Superior temporal gyrus (tissue), 1 donor: ENCODE measurements around the gene KCTD18.

Source experiments
- DNase-seq: peaks from one replicate; pipeline ENCODE4 v3.0.0-alpha.2; 2016; ENCODE audit errors: extremely low spot score

Gene KCTD18

GRCh38 chr2:200484934-200485333 lies 24.9 kb downstream of the KCTD18 start:
- DNase-seq, result no peak

- no peak for DNase-seq
Observed at GRCh38 chr2:200483729-200484198, 26.1 kb downstream of the KCTD18 start.

DNA sequence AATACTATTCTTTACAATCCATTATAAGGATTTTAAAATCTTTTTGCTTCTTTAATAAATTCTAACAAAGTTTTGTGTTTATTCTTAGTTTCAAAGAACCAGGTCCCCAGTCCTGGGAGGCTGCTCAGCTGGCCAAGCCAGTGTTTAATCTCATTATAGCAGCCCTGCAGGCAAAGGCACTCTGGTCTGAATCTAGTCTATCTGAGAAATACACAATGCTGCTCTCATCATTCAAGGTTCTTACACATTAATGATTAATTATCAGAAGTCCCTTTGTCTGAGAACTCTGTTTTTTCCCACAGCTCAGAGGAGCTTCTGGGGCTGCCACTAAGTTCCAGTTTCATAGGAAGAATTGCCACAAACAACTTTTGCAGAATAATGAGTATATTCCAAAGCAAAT lies 27.7 kb downstream of the KCTD18 start:
- no peak for DNase-seq

DNA sequence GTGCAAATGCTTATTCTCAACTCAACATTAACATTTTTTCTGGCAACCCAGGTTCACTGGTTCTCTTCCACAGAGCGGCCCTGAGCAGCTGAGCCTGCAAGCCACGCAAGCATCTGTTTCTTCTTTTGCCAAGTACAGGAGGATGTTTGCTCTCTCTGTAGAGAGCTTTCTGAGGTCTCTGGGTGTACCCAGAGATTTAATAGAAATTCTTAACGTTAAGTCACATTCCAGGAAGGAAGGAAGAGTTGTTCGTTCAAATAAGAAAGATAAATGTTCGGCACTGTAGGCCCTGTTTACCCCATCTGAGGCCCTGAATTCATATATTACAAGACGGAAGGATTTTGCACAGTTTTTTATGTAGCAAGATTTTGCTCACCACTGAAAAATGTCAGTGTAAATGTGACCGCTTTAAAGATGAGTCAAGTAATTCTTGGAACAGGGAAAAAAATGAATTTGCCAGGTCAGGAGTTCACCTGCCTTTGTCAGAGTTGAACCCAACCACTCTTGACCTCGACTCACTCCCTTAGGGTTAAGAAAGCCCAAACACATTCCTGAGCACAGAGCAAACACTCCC lies 30.1 kb downstream of the KCTD18 start:
- DNase-seq, result no peak

- DNase-seq, result peak; percentile 75
Observed at GRCh38 chr2:200477667-200478131, 32.2 kb downstream of the KCTD18 start.

DNA sequence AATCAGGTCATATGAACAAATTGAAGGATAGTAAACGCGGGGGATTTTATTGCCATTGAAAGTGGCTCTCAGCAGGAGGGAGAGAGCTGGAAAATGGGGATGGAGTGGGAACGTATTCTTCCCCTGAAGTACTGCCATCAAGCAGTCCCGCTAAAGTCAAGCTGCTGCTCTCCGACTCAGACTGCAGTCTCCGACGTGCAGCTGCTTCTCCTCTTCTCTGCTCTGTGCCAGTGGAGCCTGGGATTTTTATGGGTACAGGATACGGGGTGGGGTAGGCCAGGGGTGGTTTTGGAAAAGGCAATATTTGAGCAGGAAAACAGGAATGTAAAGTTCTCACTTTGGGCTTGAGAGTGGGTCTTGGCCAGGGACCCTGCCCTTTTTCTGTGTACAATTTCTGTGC lies 33.0 kb downstream of the KCTD18 start:
- no peak for DNase-seq

- no peak for DNase-seq
Observed at GRCh38 chr2:200475795-200476194, 34.1 kb downstream of the KCTD18 start.

DNA sequence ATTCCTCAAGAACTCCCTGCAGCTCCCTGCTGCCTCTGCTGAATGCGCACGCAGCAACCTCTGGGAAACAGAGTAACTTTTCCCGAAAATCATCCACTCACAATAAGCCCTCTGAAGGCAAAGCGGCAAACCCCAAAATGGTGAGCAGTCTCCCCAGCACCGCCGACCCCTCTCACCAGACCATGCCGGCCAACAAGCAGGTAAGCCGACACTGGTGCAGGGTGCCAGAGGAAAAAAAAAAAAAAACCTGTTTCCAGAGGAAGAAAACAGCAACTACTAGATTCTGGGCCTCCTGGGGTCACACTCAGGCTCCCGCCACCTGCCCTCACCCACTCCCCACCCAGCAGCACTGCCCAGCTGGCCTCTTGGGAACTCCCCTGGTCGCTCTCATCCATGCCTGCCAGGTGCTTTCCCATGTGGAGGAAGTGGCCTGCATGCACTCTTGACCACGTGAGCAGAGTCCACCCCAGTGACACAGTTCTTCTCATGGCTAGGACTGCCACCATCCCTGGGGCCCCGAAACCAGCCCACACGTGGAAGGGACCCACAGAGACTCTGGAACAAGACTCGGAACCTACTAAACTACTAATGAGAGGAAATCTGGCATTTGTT lies 36.9 kb downstream of the KCTD18 start:
- no peak for DNase-seq

DNA sequence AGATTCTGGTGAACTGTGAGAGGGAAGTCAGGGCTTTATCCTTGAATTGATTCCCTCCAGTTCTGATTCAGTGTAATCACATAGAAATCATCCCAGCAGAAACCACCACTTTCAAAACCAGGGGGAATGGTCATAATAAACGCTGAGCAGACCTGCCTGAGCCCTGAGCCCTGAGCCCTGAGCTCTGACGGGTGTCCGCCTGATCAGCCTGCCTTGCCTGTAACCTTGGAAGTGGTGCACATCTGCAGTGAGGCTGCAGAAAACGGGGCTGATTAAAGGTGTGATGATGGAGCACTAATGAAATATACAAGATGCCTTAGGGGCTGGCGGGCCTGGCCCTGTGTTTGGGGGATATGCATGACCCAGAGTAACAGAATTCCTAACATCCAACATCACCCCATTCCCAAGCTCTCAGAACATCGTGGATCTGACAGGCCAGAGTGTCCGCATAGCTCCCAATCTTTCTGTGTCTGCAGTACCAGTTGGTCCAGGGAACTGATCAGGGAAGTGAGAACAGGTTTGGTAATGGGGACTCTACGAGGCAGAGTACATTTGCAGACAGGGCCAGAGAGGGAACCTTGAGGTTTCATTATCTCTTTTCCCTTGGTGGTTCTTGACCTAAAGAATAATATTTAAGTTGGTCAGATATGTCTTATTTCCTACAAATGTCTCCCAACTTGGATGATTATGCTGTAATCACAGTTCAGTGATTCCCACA lies 37.8 kb downstream of the KCTD18 start:
- no peak for DNase-seq

DNA sequence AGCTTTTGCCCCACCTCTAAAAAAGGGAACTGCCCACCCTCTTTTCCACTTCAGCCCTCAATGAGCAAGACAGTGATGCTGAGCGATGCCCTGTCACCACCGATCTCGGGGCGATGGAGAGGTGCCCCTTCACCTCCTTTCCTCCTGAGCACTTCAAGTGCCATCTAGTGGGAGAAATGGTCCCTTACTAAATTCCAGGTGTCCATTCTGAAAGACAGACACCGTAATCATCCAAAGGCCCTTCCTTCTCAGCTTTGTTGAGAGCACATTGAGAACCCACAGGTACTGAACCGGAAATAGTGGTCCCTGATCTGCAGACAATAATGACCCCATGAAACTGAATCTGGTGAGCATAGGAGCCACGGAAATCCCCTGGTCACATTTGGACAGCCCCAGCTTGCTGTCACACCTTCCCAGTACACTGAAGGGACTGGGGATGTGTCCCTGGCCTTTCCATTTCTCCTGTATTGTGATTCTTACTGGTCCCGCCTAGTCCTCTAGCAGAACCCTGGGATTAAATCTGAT lies 38.5 kb downstream of the KCTD18 start:
- DNase-seq, result peak; percentile 90

DNA sequence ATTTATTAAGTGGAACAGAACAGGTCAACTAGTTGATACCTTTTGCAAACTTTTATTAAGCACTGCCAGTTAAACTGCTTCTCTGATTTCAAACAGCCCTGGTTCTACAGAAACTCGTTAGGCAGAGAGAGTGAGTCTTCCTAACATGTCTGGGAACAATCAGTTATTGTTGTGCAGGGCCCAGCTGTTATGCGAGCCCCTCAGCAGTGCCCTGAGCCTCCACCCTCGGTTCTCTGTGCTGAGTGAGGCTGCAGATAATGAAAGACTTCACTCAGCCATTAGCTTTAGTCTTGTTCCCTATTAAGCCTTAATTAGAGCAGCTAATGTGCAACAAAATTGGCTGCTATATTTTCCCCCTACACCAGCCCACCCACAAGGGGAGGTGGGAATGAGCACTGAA lies 39.6 kb downstream of the KCTD18 start:
- DNase-seq, result peak; percentile 92

- peak; percentile 83 for DNase-seq
Observed at GRCh38 chr2:200469708-200470211, 40.1 kb downstream of the KCTD18 start.

DNA sequence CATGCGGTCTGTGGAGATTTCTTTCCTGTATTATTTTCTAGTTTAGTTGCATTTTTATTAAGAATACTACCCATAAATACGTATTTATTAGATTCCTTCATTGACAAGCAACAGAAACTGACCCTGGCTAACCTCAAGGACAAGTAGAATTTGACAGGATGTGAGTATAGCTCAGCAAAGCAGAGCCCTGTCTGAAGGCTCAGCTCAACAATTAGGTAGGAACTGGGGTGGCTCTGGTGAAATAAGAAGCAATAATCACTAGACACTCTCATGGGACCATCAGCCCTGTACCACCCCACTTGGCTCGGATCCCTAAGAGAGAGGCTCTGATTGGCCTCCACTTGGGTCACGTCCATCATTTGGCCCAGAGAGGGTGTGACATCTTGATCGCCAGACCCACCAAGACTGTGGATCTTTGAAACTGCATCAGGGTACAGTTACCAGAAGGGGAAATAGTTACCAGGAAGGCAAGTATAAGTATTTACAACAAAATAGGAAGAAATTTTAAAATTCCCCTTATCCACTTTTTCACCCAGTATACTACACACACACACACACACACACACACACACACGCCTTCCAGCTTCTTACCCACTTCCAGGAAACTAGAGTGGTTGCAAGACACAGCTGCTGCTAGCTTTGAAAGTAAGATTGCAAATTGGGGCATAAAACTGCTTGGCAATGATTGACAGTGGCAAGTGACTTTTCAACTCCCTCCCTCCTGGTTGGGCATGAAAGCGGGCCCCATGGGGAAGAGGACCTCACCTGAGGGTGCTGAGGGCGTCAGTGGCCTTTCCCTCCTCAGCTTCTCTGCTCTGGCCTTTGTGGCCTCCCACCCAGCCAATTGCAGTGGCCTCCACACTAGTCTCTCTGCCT lies 41.8 kb downstream of the KCTD18 start:
- DNase-seq, result no peak

GRCh38 chr2:200466425-200467418 lies 43.1 kb downstream of the KCTD18 start:
- DNase-seq, result no peak

DNA sequence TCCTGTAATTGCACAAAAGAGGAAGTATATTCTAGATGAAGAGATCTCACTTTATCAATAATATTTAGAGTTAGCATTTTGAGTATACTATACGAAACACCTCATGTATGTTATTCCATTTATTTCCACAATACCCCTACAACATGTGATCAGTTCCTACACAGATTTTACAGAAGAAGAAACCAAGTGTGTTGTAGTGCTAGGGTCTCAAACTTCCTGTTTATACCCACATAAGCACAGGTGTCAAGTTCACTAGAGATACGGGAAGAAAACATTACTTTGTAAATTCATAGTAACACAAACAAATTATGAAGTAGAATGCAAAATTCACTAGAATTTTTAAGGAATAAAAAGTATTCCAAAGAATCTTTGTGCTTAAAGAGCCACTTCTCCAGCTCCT lies 46.4 kb downstream of the KCTD18 start:
- DNase-seq, result no peak

DNA sequence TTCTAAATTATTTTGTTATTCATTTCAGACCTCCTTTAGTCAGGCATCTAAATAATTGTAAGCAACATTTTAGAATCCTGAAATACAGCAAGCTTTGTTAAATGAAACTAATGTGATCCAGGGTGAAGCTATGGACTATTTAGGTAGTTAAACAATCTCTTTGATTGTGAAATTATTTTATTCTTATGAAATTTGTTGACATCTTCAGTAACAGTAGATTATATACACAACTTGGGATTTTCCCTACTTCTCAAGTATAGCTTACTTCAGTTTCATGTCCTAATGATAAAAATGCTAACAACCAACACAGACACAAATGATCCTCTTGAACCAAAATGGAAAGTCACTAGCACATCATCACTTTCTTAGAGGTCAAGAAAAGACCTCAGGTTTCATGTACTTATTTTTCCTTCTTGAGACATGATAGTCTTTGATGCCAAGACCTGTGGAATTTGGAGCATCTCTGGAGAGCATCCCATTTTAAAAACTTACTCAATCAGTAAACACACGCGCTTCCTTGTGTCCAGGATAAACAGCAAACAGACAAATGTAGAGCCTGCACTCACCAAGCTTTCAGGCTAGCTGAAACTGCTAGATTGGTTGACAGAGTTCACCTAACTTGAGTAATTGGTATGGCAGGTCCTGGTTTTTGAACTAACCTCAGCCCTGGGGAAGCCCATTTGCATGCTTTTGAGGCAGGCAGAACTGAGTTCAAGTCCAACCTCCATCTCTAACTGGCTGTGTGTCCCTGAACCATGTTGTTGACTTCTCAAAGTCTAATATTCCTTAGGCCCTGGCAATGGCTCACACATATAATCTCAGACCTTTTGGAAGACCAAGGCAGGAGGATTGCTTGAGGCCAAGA lies 47.8 kb downstream of the KCTD18 start:
- no peak for DNase-seq

DNA sequence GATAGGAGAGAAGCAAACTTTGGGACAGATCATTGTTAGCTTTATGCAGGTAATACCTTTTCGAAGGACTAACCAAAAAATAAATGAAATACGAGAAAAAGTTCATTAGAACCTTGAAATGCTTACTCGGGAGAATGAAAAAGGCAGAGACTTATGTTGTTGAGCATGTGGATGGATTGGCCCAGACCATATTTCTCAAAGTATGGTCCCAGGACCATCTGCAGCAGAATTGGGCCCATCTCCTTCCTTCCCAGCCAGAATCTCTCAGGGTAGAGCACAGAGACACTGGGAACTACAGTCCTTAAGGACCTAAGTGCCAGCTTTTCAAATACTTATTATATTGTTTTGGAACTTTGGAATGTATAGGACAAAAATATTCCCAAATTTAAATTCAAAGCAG lies 50.8 kb downstream of the KCTD18 start:
- DNase-seq, result no peak

- DNase-seq, result no peak
Observed at GRCh38 chr2:200456567-200456966, 53.3 kb downstream of the KCTD18 start.

- DNase-seq, result peak; percentile 64
Observed at GRCh38 chr2:200455958-200456421, 53.9 kb downstream of the KCTD18 start.
